Activated CD8-positive, alpha-beta memory T cell treated with anti-CD3 and anti-CD28 coated beads, Interleukin-2, amount 10 ng/mL, durations not matched to agents 7 days and 5 days (primary cell): ENCODE data around the gene CSPG5. TPM values are rescaled to one million over a fixed set of nuclear protein-coding genes. Genes with fewer than 3 reads are reported as not detected.

Source experiments
- ATAC-seq: fragments of 150-1000 bp; cut with Tn5 transposase; one replicate; pipeline ENCODE4 v1.10.0; 2021; ENCODE audit warnings: moderate library complexity
- CTCF ChIA-PET: fragments of 350-600 bp; sonication (Branson Sonifier 250); formaldehyde crosslinking; loops from one replicate; lab custom pipeline; 2021; ENCODE audit warnings: antibody characterized with exemption; lab: Charles Lee
- DNase-seq: peaks from one replicate; pipeline ENCODE4 v3.0.0-alpha.2; 2020
- H3K27ac Mint-ChIP-seq: one replicate; pipeline ENCODE4 v1.8.0; 2021; ENCODE audit warnings: mild to moderate bottlenecking, mixed read lengths
- H3K27me3 Mint-ChIP-seq: one replicate; pipeline ENCODE4 v1.8.0; 2021; ENCODE audit warnings: mixed read lengths
- H3K36me3 Mint-ChIP-seq: one replicate; pipeline ENCODE4 v1.8.0; 2021; ENCODE audit warnings: mild to moderate bottlenecking, mixed read lengths
- H3K4me1 Mint-ChIP-seq: one replicate; pipeline ENCODE4 v1.8.0; 2021; ENCODE audit warnings: mixed read lengths
- H3K4me3 Mint-ChIP-seq: one replicate; pipeline ENCODE4 v1.8.0; 2021; ENCODE audit warnings: mild to moderate bottlenecking, moderate library complexity, mixed read lengths
- H3K9me3 Mint-ChIP-seq: one replicate; pipeline ENCODE4 v1.8.0; 2022; ENCODE audit warnings: low read depth, mixed read lengths
- total RNA-seq, 2 experiments: library from RNA; stranded (reverse); gene quantifications; one replicate each; pipeline ENCODE4 v1.2.3, GENCODE V29; 2021

CSPG5 gene
- total RNA-seq, 2 experiments from 2014 or later = 0.21 to 0.32 TPM

DNA sequence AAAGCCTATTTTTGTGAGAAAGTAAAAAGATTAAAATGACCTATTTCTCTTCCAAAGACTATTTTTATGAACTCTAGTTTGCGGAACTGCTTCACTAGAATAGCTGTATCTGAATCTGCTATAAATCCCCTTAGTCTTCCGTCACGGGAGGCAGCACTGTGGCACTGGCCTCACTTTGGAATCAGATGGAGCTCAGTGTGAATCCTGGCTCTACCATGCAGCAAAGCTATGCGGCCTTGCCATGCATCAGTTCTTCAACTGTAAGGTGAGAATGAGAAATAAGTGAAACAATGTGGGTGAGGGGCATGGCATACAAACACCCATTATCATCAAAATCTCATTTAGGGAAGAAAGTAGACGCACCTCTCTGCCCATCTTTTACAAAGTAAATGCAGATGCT is 27.5 kb upstream of the CSPG5 start:
- Mint-ChIP-seq H3K4me3 (no peak overlapping the region), H3K27ac (no peak overlapping the region), H3K4me1 (peaks cover 3% of the 10 kb centered on the region), H3K36me3 (peaks cover 40% of the 10 kb centered on the region), H3K27me3 (no peaks in the 10 kb centered on the region), H3K9me3 (no peaks in the 10 kb centered on the region)
- DNase-seq (no peak), ATAC-seq (no peak)
- CTCF ChIA-PET = interaction anchor here (1.0 kb wide), 1 partner anchor 73 kb away, joined by 3 read pairs; no protein-coding TSS in a partner anchor

DNA sequence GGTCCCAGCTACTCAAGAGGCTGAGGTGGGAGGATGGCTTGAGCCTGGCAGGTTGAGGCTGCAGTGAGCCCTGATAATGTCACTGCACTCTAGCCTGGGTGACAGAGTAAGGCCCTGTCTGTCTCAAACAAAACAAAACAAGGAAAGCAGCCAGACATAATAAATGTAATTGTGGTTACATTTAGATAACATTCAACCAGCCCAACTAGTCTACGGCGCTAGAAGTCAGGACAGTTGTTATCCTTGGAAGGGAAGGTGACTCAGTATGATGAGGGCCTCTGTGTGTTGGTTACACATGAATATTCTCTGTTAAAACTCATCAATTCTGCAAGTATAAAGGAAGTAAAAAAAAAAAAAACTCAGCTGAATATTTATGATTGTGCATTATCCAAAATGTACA is 27.0 kb upstream of the CSPG5 start:
- H3K36me3 Mint-ChIP-seq = peaks cover 39% of the 10 kb centered on the region
- no peak overlapping the region for H3K4me3 Mint-ChIP-seq
- no peaks in the 10 kb centered on the region for H3K9me3 Mint-ChIP-seq
- no peak overlapping the region for H3K27ac Mint-ChIP-seq
- CTCF ChIA-PET = no interaction called here
- no peak for DNase-seq
- ATAC-seq = no peak
- H3K27me3 Mint-ChIP-seq = no peaks in the 10 kb centered on the region
- peaks cover 3% of the 10 kb centered on the region for H3K4me1 Mint-ChIP-seq

DNA sequence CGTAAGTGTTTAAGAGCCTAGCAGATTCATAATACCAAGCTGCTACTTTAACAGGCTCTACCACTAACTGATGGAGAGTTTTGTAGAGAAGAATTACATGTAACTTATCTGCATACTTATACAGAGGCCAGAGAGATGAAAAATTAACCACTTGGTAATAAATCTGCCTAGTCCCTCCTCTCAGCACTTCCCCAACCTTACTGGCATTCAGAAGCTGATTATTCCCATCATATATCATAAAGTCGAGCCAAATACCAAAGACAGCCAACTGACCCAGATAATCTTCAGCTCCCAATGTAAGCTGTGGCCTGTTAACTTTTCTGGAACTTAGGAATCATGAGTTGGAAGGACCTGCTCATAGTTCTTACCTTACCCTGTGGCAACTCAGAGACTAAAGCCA is 25.5 kb upstream of the CSPG5 start:
- H3K27ac Mint-ChIP-seq = no peak overlapping the region
- CTCF ChIA-PET = no interaction called here
- H3K36me3 Mint-ChIP-seq = peaks cover 26% of the 10 kb centered on the region

DNA sequence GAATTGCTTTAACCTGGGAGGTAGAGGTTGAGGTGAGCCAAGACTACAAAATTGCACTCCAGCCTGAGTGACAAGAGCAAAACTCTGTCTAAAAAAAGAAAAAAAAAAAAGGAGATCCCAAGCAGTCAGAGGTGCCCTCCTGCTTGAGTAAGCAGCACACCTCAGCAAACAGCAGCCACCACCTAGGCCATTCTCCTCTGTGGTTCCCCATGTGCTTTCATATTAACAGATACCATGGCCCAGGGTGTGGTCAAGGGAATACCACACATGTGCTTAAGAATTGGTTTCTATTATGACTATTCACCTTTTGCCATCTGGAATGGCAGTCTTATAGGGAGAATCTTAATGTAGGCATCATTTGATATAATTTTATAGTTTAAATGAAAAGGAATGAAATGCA is 24.7 kb upstream of the CSPG5 start:
- Mint-ChIP-seq H3K4me1 (peaks cover 3% of the 10 kb centered on the region), H3K9me3 (no peaks in the 10 kb centered on the region), H3K36me3 (peaks cover 19% of the 10 kb centered on the region), H3K27ac (no peak overlapping the region), H3K4me3 (no peak overlapping the region), H3K27me3 (no peaks in the 10 kb centered on the region)
- CTCF ChIA-PET = no interaction called here
- ATAC-seq = no peak
- DNase-seq = no peak

More for the DNA sequence above, 25.5 kb upstream of the CSPG5 start:
- Mint-ChIP-seq H3K27me3 (no peaks in the 10 kb centered on the region), H3K4me3 (no peak overlapping the region), H3K4me1 (peaks cover 3% of the 10 kb centered on the region), H3K9me3 (no peaks in the 10 kb centered on the region)
- DNase-seq (no peak), ATAC-seq (no peak)

GRCh38 chr3:47601281-47601680 is 22.6 kb upstream of the CSPG5 start:
- Mint-ChIP-seq H3K36me3 (peaks cover 21% of the 10 kb centered on the region), H3K9me3 (no peaks in the 10 kb centered on the region), H3K27me3 (no peaks in the 10 kb centered on the region), H3K4me3 (no peak overlapping the region), H3K27ac (no peak overlapping the region), H3K4me1 (peaks cover 3% of the 10 kb centered on the region)
- DNase-seq (no peak), ATAC-seq (no peak)
- CTCF ChIA-PET = interaction anchor here (0.7 kb wide), 1 partner anchor 37 kb away, joined by 3 read pairs; no protein-coding TSS in a partner anchor

DNA sequence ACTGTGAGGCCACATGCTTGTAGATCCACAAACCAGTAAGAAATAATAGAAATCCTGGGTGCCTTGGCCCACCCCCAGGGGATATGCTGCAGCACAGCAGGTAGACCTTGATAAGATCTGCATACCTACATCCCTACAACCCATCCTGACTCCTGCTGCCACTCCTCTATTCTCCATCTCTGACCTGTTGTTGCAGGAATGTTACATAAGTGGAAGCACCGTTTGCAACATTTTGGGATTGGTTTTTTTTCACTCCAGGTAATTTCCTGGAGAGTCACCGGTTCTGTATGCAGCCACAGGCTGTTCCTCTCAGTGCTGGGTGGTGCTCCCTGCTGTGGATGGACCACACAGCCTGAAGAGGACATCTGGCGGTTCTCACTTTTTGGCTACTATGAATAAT is 16.1 kb upstream of the CSPG5 start:
- Mint-ChIP-seq H3K4me3 (no peak overlapping the region), H3K27me3 (no peaks in the 10 kb centered on the region), H3K36me3 (peaks cover 11% of the 10 kb centered on the region), H3K4me1 (no peaks in the 10 kb centered on the region), H3K9me3 (no peaks in the 10 kb centered on the region), H3K27ac (no peak overlapping the region)
- CTCF ChIA-PET = no interaction called here
- ATAC-seq (no peak), DNase-seq (no peak)

- CTCF ChIA-PET = interaction anchor here (0.7 kb wide), 1 partner anchor 36 kb away, joined by 3 read pairs; no protein-coding TSS in a partner anchor
Observed at GRCh38 chr3:47592066-47592795, 13.6 kb upstream of the CSPG5 start.

DNA sequence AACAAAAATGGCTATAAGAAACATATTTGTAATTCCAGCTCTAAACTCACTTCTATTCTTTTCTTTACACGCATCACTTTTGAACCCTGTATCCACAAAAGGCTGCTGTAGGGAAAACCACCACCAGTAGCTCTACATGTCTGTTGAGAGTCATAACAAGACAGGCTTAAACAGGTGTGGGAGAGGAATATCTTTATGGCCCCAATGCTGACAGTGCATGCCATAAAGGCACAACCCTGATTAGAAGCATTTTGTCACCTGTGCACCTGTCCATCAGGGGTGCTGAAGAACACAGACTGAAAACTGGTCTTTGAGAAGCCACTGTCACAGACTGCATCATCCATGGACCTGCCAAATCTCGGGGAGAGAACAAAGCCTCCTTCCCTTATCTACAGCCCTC is 11.6 kb upstream of the CSPG5 start:
- ATAC-seq = no peak

More at GRCh38 chr3:47592066-47592795, 13.6 kb upstream of the CSPG5 start:
- no peak for ATAC-seq
- no peaks in the 10 kb centered on the region for H3K27me3 Mint-ChIP-seq
- H3K36me3 Mint-ChIP-seq = peaks cover 18% of the 10 kb centered on the region
- no peak for DNase-seq
- no peaks in the 10 kb centered on the region for H3K9me3 Mint-ChIP-seq
- H3K27ac Mint-ChIP-seq = no peak overlapping the region
- H3K4me1 Mint-ChIP-seq = no peaks in the 10 kb centered on the region
- H3K4me3 Mint-ChIP-seq = no peak overlapping the region

DNA sequence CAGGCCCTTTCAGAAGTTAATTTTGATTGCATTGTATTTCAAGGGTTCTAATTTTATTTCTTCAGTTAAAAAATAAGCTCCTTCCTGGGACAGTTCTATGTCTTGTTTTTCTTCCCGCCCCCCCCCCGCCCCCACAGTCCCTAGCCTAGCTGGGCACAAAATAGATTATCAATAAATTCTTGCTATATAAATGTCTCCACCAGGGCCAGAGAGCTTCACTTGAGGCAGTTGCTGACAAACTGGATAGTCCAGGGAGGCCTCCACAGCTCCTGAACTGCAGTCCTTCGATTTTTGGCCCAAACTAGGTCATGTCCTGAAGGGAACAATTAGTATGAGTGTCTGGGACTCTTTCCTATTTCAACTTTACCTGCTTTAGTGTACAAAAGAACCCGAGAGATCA is 9.9 kb upstream of the CSPG5 start:
- no peak overlapping the region for H3K27ac Mint-ChIP-seq
- DNase-seq (no peak), ATAC-seq (no peak)
- CTCF ChIA-PET = interaction anchor here (1.0 kb wide), 2 partner anchors 17 to 200 kb away, joined by 3 to 4 read pairs; no protein-coding TSS in a partner anchor
- peaks cover 16% of the 10 kb centered on the region for H3K36me3 Mint-ChIP-seq
- H3K9me3 Mint-ChIP-seq = no peaks in the 10 kb centered on the region
- no peaks in the 10 kb centered on the region for H3K27me3 Mint-ChIP-seq
- no peak overlapping the region for H3K4me3 Mint-ChIP-seq
- no peaks in the 10 kb centered on the region for H3K4me1 Mint-ChIP-seq

More for the DNA sequence above, 11.6 kb upstream of the CSPG5 start:
- Mint-ChIP-seq H3K9me3 (no peaks in the 10 kb centered on the region), H3K27me3 (no peaks in the 10 kb centered on the region), H3K4me1 (no peaks in the 10 kb centered on the region), H3K4me3 (no peak overlapping the region), H3K36me3 (peaks cover 19% of the 10 kb centered on the region), H3K27ac (no peak overlapping the region)
- CTCF ChIA-PET = no interaction called here
- DNase-seq = no peak

DNA sequence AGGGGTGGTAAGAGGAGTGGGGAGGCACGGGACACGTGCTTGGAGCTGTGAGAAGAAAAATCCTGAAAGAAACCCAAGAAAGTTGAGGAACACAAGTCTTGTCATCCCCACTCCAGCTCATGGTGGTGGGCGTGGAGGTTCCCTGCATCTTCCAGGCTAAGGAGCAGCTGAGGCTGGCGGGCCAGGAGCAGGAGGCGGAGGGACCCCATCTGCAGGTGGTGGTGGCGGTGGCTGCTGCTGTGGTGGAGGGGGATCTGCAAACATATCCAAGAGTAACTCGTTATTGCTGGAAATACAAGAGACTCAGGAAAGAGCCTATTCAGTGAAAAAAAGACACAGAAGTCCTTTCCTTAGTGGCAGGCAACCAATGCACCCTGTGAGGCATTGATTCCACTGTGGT is 9.4 kb upstream of the CSPG5 start:
- ATAC-seq (no peak), DNase-seq (no peak)
- peaks cover 16% of the 10 kb centered on the region for H3K36me3 Mint-ChIP-seq
- no peaks in the 10 kb centered on the region for H3K27me3 Mint-ChIP-seq
- H3K4me3 Mint-ChIP-seq = no peak overlapping the region
- no peaks in the 10 kb centered on the region for H3K9me3 Mint-ChIP-seq
- no peaks in the 10 kb centered on the region for H3K4me1 Mint-ChIP-seq
- H3K27ac Mint-ChIP-seq = no peak overlapping the region
- CTCF ChIA-PET = interaction anchor here (1.4 kb wide), 1 partner anchor 201 kb away, joined by 3 read pairs; no protein-coding TSS in a partner anchor

DNA sequence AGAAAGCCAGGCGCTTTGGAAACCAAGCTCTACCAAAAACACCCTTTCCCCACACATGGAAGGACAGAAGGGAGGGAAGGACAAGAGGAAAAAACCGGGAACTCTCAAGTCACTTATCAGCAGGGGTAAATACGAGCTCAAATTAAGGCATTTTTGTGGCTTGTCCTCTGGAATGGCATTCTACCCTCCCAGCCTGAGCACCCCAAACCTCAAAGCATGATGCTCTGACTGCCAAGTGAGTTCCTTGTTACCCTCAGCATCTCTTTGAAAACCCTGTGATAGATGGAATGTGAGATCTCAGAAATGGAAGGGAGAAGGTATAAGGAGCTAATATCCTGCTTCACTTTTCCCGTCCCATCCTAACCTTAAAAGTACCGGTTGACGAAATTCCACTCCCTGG is 8.1 kb upstream of the CSPG5 start:
- Mint-ChIP-seq H3K27ac (no peak overlapping the region), H3K4me1 (no peaks in the 10 kb centered on the region), H3K4me3 (no peak overlapping the region), H3K27me3 (no peaks in the 10 kb centered on the region), H3K36me3 (peaks cover 16% of the 10 kb centered on the region), H3K9me3 (no peaks in the 10 kb centered on the region)
- ATAC-seq (no peak), DNase-seq (no peak)
- CTCF ChIA-PET = interaction anchor here (1.4 kb wide), 1 partner anchor 202 kb away, joined by 3 read pairs; no protein-coding TSS in a partner anchor

DNA sequence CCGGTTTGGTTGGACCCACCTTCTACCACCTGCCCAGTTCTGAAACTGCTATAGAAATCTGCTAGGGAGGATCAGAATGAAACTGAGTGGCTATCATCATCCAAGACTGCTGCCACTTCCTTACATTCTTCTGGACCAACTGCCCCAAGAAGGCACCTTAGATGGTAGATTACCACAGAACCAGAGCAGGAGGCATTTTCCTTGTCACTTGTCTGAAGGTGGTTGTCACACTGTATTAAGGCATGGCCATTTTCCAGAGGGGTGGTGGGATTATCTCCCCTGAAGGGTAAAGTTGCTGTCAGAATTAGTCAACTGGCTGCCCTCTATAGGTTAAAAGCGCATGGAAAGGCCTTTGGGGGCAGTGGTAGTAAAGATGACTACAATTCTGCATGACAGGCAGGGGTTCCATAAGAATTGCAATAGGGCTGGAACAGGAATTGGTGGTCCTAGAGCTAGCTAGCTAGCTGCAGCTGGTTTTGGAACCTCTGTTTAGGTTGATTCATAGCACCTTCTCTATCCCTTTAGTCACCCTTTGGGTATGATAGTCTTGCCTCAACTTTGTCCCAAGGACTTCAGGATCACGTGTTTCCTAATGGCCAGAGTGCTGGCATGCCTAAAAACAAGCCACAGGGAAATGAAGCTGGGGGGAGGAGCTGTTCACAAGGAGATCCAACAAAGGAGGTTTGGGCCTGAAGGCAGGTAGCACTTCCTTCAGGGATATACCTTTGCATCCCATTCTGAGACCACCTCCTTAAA is 4.8 kb upstream of the CSPG5 start:
- peaks cover 8% of the 10 kb centered on the region for H3K36me3 Mint-ChIP-seq
- no peaks in the 10 kb centered on the region for H3K9me3 Mint-ChIP-seq
- no peaks in the 10 kb centered on the region for H3K4me1 Mint-ChIP-seq
- CTCF ChIA-PET = no interaction called here
- no peak overlapping the region for H3K27ac Mint-ChIP-seq
- DNase-seq (no peak), ATAC-seq (no peak)
- H3K4me3 Mint-ChIP-seq = no peak overlapping the region
- H3K27me3 Mint-ChIP-seq = peaks cover 20% of the 10 kb centered on the region

DNA sequence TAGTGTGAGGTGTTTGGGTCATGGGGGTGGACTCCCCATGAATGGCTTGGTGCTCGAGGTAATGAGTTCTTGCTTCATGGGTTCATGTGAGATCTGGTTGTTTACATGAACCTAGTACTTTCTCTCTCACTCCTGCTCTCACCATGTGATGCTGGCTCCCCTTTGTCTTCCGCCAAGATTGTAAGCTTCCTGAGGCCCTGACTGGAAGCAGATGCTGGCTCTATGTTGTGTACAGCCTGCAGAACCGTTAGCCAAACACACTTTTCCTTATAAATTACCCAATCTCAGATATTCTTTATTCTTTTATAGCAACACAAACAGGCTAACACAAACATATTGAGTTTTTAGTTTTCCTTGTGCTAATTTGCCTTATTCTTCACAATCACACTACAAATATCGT is 3.2 kb upstream of the CSPG5 start:
- Mint-ChIP-seq H3K27ac (no peak overlapping the region), H3K4me3 (no peak overlapping the region), H3K4me1 (no peaks in the 10 kb centered on the region), H3K36me3 (peaks cover 4% of the 10 kb centered on the region), H3K27me3 (peaks cover 26% of the 10 kb centered on the region), H3K9me3 (no peaks in the 10 kb centered on the region)
- DNase-seq (no peak), ATAC-seq (no peak)
- CTCF ChIA-PET = no interaction called here

DNA sequence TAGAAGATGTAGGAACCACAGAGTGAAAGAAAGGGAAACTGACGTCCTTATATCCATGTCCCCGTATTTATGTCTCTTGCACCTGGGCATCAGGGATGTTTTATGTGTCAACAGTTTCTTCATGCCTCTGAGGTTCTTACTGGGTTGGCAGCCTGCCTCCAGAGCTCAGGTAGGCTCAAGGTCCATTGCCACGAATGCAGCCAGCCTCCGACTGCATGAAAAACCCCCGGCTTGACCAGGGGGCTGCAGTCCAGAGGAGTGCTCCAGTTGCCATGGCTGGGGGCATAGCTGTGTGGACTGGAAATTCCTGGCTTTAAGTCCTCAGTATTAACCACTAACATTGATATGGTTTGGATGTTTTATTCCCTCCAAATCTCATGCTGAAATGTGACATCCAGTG is 2.8 kb upstream of the CSPG5 start:
- DNase-seq (no peak), ATAC-seq (no peak)
- Mint-ChIP-seq H3K27ac (no peak overlapping the region), H3K36me3 (peaks cover 4% of the 10 kb centered on the region), H3K9me3 (no peaks in the 10 kb centered on the region), H3K4me3 (no peak overlapping the region), H3K4me1 (no peaks in the 10 kb centered on the region), H3K27me3 (peaks cover 28% of the 10 kb centered on the region)
- CTCF ChIA-PET = no interaction called here
